ENCODE data around the gene TUBGCP6. TPM values are rescaled to one million over a fixed set of nuclear protein-coding genes. Genes with fewer than 3 reads are reported as not detected.

Gene TUBGCP6
- total and polyA plus RNA-seq, 2 experiments from 2014 or later, result 26.2 to 31.5 TPM

- Histone ChIP-seq H3K9me2 (replicated peaks; ENCODE audit: insufficient read depth) (no peaks in the 10 kb centered on the region), H3K4me3 (no peak overlapping the region), H3K79me2 (peaks cover 26% of the 10 kb centered on the region), H3K4me1 (ENCODE audit: insufficient read depth) (no peaks in the 10 kb centered on the region), H3K36me3 (replicated peaks; ENCODE audit: insufficient read depth, low read depth) (no peaks in the 10 kb centered on the region), H3K4me2 (no peak overlapping the region), H3K9me3 (ENCODE audit: low read depth) (no peaks in the 10 kb centered on the region), H3K27ac (no peak overlapping the region), H2AFZ (no peak overlapping the region), H3K27me3 (no peaks in the 10 kb centered on the region), H4K20me1 (ENCODE audit: insufficient read depth, poor library complexity, severe bottlenecking) (peaks cover 17% of the 10 kb centered on the region)
- 98% methylated on average over 53 of the region's 57 CpGs for WGBS (ENCODE audit: low lambda C conversion rate, missing lambda C conversion rate)
- TF ChIP-seq EZH2phosphoT487 (IDR thresholded peaks at IDR 0.05; ENCODE audit: low read depth, severe bottlenecking, unreplicated experiment), result no peak
- no peak for TF ChIP-seq EZH2 (IDR thresholded peaks at IDR 0.05; ENCODE audit: borderline replicate concordance)
- no peak for TF ChIP-seq CTCF (IDR thresholded peaks at IDR 0.05; ENCODE audit: poor library complexity)
- DNase-seq (ENCODE audit: low spot score), result no peak
These were observed 27.9 kb downstream of the TUBGCP6 start for GRCh38 chr22:50216684-50217520.

GRCh38 chr22:50216055-50216683 is 28.7 kb downstream of the TUBGCP6 start:
- peaks cover 33% of the 10 kb centered on the region for H3K79me2 ChIP-seq
- H3K4me1 ChIP-seq (ENCODE audit: insufficient read depth), result no peaks in the 10 kb centered on the region
- no peak overlapping the region for H3K27ac ChIP-seq
- 94% methylated on average over 14 of the region's 15 CpGs for WGBS (ENCODE audit: low lambda C conversion rate, missing lambda C conversion rate)
- no peak for DNase-seq (ENCODE audit: low spot score)
- no peaks in the 10 kb centered on the region for H3K36me3 ChIP-seq (replicated peaks; ENCODE audit: insufficient read depth, low read depth)
- peaks cover 20% of the 10 kb centered on the region for H4K20me1 ChIP-seq (ENCODE audit: insufficient read depth, poor library complexity, severe bottlenecking)
- H3K9me2 ChIP-seq (replicated peaks; ENCODE audit: insufficient read depth), result no peaks in the 10 kb centered on the region
- H3K9me3 ChIP-seq (ENCODE audit: low read depth), result no peaks in the 10 kb centered on the region
- no peak overlapping the region for H3K4me2 ChIP-seq
- TF ChIP-seq EZH2phosphoT487 (IDR thresholded peaks at IDR 0.05; ENCODE audit: low read depth, severe bottlenecking, unreplicated experiment) (no peak), EZH2 (IDR thresholded peaks at IDR 0.05; ENCODE audit: borderline replicate concordance) (no peak), CTCF (IDR thresholded peaks at IDR 0.05; ENCODE audit: poor library complexity) (no peak)
- H3K27me3 ChIP-seq, result no peaks in the 10 kb centered on the region
- H3K4me3 ChIP-seq, result no peak overlapping the region
- no peak overlapping the region for H2AFZ ChIP-seq

- no peaks in the 10 kb centered on the region for H3K9me3 ChIP-seq (ENCODE audit: low read depth)
- no peak for TF ChIP-seq CTCF (IDR thresholded peaks at IDR 0.05; ENCODE audit: poor library complexity)
- no peak for TF ChIP-seq EZH2phosphoT487 (IDR thresholded peaks at IDR 0.05; ENCODE audit: low read depth, severe bottlenecking, unreplicated experiment)
- no peak for TF ChIP-seq EZH2 (IDR thresholded peaks at IDR 0.05; ENCODE audit: borderline replicate concordance)
- H2AFZ ChIP-seq, result no peak overlapping the region
- no peak overlapping the region for H3K4me2 ChIP-seq
- no peaks in the 10 kb centered on the region for H3K27me3 ChIP-seq
- no peak for DNase-seq (ENCODE audit: low spot score)
- no peaks in the 10 kb centered on the region for H3K4me1 ChIP-seq (ENCODE audit: insufficient read depth)
- no peaks in the 10 kb centered on the region for H3K9me2 ChIP-seq (replicated peaks; ENCODE audit: insufficient read depth)
- no peak overlapping the region for H3K4me3 ChIP-seq
- H3K27ac ChIP-seq, result no peak overlapping the region
- H3K79me2 ChIP-seq, result peaks cover 34% of the 10 kb centered on the region
- H4K20me1 ChIP-seq (ENCODE audit: insufficient read depth, poor library complexity, severe bottlenecking), result peaks cover 20% of the 10 kb centered on the region
- no peaks in the 10 kb centered on the region for H3K36me3 ChIP-seq (replicated peaks; ENCODE audit: insufficient read depth, low read depth)
- WGBS (ENCODE audit: low lambda C conversion rate, missing lambda C conversion rate), result 96% methylated on average over 14 of the region's 17 CpGs
These were observed 29.3 kb downstream of the TUBGCP6 start for GRCh38 chr22:50215297-50216054.

All from hepatocyte (in vitro differentiated cells).